Activated T-cell treated with anti-CD3 and anti-CD28 coated beads, Interleukin-2, amount 50 U/mL, for 48 hours (primary cell): ENCODE data around the gene LRRC9.
"Not testable (repeated sequence)": the region's sequence is repeated elsewhere in the genome, so short reads cannot be mapped to it uniquely, and the experiment has no call there.

ENCODE experiments used
- DNase-seq, 2 experiments: peaks; one replicate each; pipeline ENCODE4 v3.0.0-alpha.2; 2020

The LRRC9 gene

GRCh38 chr14:59919570-59920377 lies at the start of gene LRRC9:
Gene LRRC9 (plus strand): TSS chr14:59920144.
- peak in 1 of 2 experiments; percentile 30 for DNase-seq

GRCh38 chr14:59870277-59871165 lies 49.4 kb upstream of the LRRC9 start, which contains the start of gene RTN1:
Gene RTN1 (minus strand): TSS chr14:59870776. CDS start chr14:59870630, 146 bp downstream.
- peak; percentile 26 to 48 for DNase-seq

- no peak for DNase-seq
Measured at GRCh38 chr14:59871166-59871495, 48.8 kb upstream of the LRRC9 start.

- DNase-seq: no peak
Measured at GRCh38 chr14:59882957-59883356, 37.0 kb upstream of the LRRC9 start.

- no peak for DNase-seq
Measured at GRCh38 chr14:59890676-59891075, 29.3 kb upstream of the LRRC9 start.

GRCh38 chr14:59895721-59896120 lies 24.2 kb upstream of the LRRC9 start:
- DNase-seq: no peak

GRCh38 chr14:59897757-59898383 lies 22.1 kb upstream of the LRRC9 start:
- DNase-seq: no peak

- no peak for DNase-seq
Measured at GRCh38 chr14:59900556-59900955, 19.4 kb upstream of the LRRC9 start.

- DNase-seq: no peak
Measured at GRCh38 chr14:59904184-59904583, 15.8 kb upstream of the LRRC9 start.

- DNase-seq: no peak
Measured at GRCh38 chr14:59905188-59905587, 14.8 kb upstream of the LRRC9 start.

GRCh38 chr14:59912443-59912842 lies 7.5 kb upstream of the LRRC9 start:
- no peak for DNase-seq

GRCh38 chr14:59913187-59913586 lies 6.8 kb upstream of the LRRC9 start:
- DNase-seq: no peak

- peak in 1 of 2 experiments; percentile 22 for DNase-seq
Measured at GRCh38 chr14:59918824-59919569, 947 bp upstream of the LRRC9 start.

GRCh38 chr14:59920378-59920683 lies 387 bp downstream of the LRRC9 start:
- DNase-seq: no peak

- DNase-seq: no peak
Measured at GRCh38 chr14:59925797-59926196, 5.9 kb downstream of the LRRC9 start.

- no peak for DNase-seq
Measured at GRCh38 chr14:59926534-59926933, 6.6 kb downstream of the LRRC9 start.

GRCh38 chr14:59931237-59931636 lies 11.3 kb downstream of the LRRC9 start:
- DNase-seq: no peak

GRCh38 chr14:59936145-59936544 lies 16.2 kb downstream of the LRRC9 start:
- DNase-seq: no peak

GRCh38 chr14:59939828-59940227 lies 19.9 kb downstream of the LRRC9 start:
- DNase-seq: no peak

GRCh38 chr14:59942296-59942862 lies 22.4 kb downstream of the LRRC9 start:
- DNase-seq: not testable (repeated sequence)

GRCh38 chr14:59944909-59945308 lies 25.0 kb downstream of the LRRC9 start:
- no peak for DNase-seq

GRCh38 chr14:59952141-59952540 lies 32.2 kb downstream of the LRRC9 start:
- not testable (repeated sequence) for DNase-seq
